SH-SY5Y (cell line): ENCODE results near the gene UBE2E3.

Source experiments
- GATA2 ChIP-seq: IDR thresholded peaks from 2 replicates; pipeline ENCODE4 v1.6.1; 2011; ENCODE audit warnings: mild to moderate bottlenecking, low read depth, low read length
- GATA3 ChIP-seq: IDR thresholded peaks from 2 replicates; pipeline ENCODE4 v1.6.1; 2011; ENCODE audit warnings: low read depth, mild to moderate bottlenecking, low read length, moderate library complexity

DNA sequence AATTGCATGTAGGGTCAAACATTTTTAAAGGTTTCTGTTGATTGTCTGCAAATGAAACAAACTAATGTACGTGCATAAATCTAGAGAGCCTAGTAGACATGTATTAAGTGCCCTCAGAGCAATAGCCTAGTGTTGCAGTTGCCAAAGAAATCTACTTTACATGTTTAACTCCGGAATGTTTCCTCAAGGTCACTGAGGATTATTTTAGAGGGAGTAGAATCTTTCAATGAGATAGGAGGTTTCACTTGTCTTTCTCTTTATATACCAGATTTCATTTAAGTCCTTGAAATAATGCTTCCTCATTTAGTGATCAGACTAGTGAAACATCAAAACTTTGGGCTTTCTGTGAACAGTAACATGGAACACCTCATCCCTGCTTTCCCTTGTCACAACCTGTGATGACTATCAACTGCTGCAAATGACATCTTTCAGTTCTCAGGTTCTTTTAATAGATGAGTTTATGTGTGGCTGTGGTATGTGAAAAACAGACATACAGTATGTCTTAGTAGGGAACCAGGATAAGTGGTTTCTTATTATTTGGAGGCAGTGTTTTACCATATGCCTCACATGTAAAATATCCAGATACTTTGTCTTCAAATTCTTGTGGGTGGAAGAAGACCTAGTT lies 5.5 kb downstream of the UBE2E3 start:
- TF ChIP-seq GATA2 (no peak), GATA3 (no peak)
